Activated naive CD4-positive, alpha-beta T cell (primary cell): ENCODE results near the gene PPARD.
A peak's percentile ranks its signal among the peaks of the same experiment; 100 is the strongest.
"Not testable (repeated sequence)": the region's sequence is repeated elsewhere in the genome, so short reads cannot be mapped to it uniquely, and the experiment has no call there.

Source experiments
- DNase-seq, 4 experiments: peaks; one replicate each; lab custom pipeline; 2025; lab: John Stamatoyannopoulos, UW

PPARD gene

GRCh38 chr6:35438378-35439065 lies 96.2 kb downstream of the PPARD start:
- DNase-seq: not testable (repeated sequence)

GRCh38 chr6:35439308-35439707 lies 97.0 kb downstream of the PPARD start:
- no peak for DNase-seq

- no peak for DNase-seq
Observed at GRCh38 chr6:35441205-35441604, 98.8 kb downstream of the PPARD start.

- DNase-seq: no peak
Observed at GRCh38 chr6:35441642-35442041, 99.3 kb downstream of the PPARD start.

- no peak for DNase-seq
Observed at GRCh38 chr6:35442693-35443092, 100.3 kb downstream of the PPARD start.

- DNase-seq: no peak
Observed at GRCh38 chr6:35443341-35444030, 101.1 kb downstream of the PPARD start.

- no peak for DNase-seq
Observed at GRCh38 chr6:35445691-35446090, 103.3 kb downstream of the PPARD start.

- no peak for DNase-seq
Observed at GRCh38 chr6:35448191-35448590, 105.8 kb downstream of the PPARD start.

GRCh38 chr6:35449287-35449881 lies 107.0 kb downstream of the PPARD start:
- DNase-seq: no peak

- no peak for DNase-seq
Observed at GRCh38 chr6:35451354-35452182, 109.2 kb downstream of the PPARD start.

- DNase-seq: peak; percentile 46 to 72 (median 68)
Observed at GRCh38 chr6:35452183-35453090, 110.1 kb downstream of the PPARD start, which contains the start of gene FANCE. Gene FANCE, plus strand, starts transcription at chr6:35452338. Its CDS starts 208 bp downstream, at chr6:35452546.

GRCh38 chr6:35453236-35453635 lies 110.9 kb downstream of the PPARD start:
- no peak for DNase-seq

GRCh38 chr6:35454391-35455110 lies 112.2 kb downstream of the PPARD start:
- no peak for DNase-seq

- no peak for DNase-seq
Observed at GRCh38 chr6:35457907-35458306, 115.5 kb downstream of the PPARD start.

GRCh38 chr6:35461270-35461669 lies 118.9 kb downstream of the PPARD start:
- DNase-seq: no peak

- no peak for DNase-seq
Observed at GRCh38 chr6:35463292-35463691, 120.9 kb downstream of the PPARD start.

- DNase-seq: no peak
Observed at GRCh38 chr6:35465646-35466045, 123.3 kb downstream of the PPARD start.

- DNase-seq: peak; percentile 90 to 93 (median 91)
Observed at GRCh38 chr6:35468181-35468979, 126.0 kb downstream of the PPARD start, which contains the start of gene RPL10A. Gene RPL10A, plus strand, starts transcription at chr6:35468401. Its CDS starts 34 bp downstream, at chr6:35468435.

- DNase-seq: no peak
Observed at GRCh38 chr6:35468980-35469750, 126.8 kb downstream of the PPARD start.
